NCI-H2081 treated with DMSO at 0.1 percent for 48 hours (cell line): ENCODE measurements around the gene RBM17.
"Not testable (repeated sequence)": the region's sequence is repeated elsewhere in the genome, so short reads cannot be mapped to it uniquely, and the experiment has no call there.

Experiments used
- DNase-seq: peaks from one replicate; lab custom pipeline; 2025; lab: John Stamatoyannopoulos, UW

Gene RBM17

DNA sequence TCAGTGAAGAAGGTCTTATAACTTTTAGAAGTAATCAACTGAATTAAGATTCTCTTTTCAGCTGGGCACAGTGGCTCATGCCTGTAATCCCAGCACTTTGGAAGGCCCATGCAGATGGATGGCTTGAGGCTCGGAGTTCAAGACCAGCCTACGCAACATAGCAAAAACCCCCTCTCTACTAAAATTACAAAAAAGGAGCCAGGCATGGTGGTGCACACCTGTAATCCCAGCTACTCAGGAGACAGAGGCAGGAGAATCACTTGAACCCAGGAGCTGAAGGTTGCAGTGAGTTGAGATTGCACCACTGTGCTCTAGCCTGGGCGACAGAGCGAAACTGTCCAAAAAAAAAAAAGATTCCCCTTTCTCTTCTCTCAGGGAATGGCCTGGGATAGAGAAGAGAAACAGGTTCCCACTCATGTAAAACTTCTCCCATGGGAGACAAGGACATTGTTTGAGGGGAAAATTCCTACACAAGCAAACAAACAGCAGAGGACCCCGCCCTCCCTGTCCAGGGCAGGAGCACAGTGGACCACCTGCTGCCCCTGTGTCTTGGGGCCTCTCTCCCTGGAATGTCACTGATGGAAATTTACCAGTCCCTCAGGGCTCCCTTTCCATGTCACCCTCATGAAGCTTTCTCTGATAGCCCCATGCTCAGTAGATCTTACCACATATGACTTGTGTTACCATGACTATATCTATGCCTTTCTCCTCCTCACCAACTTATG, 32.3 kb upstream of the RBM17 start:
- no peak for DNase-seq

DNA sequence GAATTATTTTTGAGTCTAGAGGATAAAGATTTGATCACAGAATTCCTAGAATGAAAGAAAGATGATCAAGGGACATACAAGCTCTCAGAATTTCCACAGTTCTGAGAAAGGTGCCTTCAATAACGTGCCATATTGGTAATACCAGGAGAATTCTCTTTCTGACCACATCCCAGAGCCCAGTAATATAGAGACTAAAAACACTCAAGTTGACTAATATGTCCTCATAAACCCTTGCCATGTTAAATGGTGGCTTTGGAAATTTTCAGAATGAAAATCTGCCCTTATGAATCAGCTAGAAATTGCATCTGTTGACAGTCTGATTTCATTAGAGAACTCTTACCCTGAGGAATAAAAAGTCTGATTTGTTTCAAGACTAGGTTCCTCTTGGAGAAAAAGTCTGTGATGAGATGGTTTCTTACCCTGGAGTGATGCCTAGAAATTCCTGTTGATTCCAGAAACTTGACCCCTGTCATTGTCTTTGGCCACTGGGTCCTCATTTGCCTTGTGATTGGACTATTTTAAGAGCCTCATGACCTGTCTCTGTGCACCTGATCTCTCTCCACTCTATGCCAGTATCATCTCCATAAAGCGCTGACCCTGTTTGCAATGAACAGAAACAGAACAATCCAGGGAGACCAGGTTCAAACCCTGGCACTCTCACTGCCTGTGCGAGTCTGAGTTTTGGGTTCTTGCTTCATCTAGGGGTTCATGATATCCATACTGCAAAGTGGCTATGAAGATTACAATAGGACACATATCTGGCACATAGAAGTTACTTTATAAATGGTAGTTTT, 30.0 kb upstream of the RBM17 start:
- DNase-seq, result no peak

DNA sequence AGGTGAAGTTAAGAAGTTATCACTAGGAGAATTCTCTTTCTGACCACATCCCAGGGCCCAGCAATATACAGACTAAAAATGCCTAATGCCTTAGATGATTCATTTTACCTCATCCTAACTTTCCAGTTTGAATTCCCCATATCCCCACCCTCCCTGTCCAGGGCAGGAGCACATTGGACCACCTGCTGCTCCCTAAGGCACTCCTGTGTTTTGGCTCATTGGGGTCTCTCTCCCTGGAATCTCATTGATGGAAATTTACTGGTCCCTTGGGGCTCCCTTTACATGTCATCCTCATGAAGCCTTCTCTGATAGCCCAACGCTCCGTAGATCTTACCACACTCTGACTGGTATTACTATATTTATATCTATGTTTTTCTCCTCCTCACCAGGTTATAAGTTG, 29.3 kb upstream of the RBM17 start:
- DNase-seq, result no peak

DNA sequence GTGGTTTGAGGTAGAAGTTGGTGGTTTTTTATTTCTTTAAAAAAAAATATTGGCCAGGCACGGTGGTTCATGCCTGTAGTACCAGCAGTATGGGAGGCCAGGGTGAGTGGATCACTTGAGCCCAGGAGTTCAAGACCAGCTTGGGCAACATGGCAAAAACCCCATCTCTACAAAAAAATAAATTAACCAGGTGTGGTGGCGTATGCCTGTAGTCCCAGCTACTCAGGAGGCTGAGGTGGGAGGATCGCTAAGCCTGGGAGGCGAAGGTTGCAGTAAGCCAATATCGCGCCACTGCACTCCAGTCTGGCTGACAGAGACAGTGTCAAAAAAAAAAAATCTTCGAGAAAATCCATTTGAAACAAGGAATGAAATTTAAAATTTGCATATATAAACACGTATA, 27.8 kb upstream of the RBM17 start:
- no peak for DNase-seq

DNA sequence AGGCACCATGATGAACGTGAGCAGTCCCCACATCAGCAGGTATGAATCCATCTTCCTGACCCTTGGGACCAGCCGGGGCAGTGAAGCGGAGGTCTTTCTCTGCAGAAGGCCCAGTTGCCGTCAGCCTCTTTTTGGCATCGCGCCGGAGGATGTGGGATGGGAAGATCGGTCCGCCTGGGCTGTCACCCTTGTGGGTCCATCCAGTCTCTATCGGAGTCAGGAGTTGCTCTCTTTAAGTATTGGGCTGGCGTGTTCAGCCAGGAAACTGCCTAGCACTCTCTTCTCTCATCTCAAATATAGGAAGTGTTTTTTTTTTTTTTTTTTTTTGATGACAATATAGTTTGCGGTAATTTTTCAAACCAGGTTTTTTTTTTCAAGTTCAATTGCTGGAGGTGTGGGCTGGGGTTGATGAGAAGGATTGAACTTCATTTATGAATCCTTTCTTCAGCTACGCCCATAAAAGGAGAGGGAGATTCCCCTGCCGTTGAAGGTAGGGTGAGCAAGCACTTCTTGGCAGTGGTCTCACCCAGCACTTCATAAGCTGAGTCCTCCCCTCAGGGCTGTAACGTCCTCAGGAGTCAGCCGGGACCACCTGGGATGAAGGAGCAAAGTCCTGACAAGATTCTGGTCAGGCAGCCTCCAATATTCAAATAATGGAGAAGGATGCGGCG, 26.6 kb upstream of the RBM17 start, which contains the start of gene IL2RA:
IL2RA (minus strand) TSS at position 267 of the 671 bp plus-strand sequence; CDS start at position 51, 216 bp downstream.
- DNase-seq, result no peak

DNA sequence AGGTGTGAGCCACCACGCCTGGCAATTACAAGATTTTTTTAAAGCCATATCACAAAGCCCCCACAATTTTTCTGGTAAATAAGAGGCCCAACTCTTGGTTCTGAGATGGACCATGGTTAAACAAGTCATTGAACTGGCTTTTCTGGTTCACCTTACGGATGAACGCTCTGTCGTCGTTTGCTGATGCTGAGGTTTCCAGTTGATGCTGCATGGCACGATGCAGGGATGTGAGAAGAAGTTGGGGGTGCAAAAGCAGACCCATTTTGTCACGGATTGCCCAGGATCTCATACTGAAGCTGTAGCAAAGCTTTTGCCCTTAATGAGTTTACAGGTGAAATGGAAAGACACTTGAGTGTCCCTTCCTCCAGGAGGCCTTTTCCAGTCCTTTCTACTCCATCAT, 24.7 kb upstream of the RBM17 start:
- DNase-seq, result no peak

DNA sequence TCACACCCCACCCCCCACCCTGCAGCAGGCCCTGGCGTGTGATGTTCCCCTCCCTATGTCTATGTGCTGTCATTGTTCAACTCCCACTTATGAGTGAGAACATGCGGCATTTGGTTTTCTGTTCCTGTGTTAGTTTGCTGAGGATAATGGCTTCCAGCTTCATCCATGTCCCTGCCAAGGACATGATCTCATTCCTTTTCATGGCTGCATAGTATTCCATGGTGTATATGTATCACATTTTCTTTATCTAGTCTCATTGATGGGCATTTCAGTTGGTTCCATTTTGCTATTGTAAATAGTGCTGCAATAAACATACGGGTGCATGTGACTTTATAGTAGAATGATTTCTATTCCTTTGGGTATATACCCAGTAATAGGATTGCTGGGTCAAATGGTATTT, 24.1 kb upstream of the RBM17 start:
- DNase-seq, result not testable (repeated sequence)

DNA sequence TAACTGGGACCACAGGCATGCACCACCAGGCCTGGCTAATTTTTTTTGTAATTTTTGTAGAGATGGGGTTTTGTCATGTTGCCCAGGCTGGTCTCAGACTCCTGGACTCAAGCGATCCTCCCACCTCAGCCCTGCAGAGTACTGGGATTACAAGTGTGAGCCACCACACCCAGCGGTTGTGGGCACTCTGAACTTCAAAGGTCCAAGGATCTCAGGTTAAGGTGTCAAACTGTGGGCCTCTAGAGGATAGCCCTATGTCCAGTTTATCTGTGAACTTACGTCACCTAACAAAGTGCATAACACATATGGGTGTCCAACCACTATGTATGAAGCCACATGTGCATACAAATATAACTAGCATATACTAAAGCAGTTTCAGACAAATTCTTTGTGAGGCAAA, 23.4 kb upstream of the RBM17 start:
- no peak for DNase-seq

DNA sequence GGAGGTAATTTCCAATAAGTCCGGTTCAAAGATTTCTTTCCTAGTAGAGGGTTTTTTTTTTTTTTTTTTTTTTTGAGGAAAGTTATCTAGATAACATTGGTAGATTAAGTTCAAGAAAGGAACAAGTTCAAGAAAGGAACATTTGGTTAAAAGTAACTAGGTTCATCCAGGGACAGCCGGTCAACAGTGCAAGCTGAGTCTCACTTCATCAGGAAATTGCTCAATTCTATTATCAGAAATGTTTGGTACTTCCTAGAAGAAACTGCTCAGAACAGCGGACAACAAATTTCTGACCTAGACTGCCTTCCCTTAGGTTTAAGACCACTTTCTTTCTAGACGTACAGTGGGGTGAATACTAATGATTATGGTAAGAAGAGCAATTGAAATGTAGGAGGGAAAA, 23.0 kb upstream of the RBM17 start:
- no peak for DNase-seq

DNA sequence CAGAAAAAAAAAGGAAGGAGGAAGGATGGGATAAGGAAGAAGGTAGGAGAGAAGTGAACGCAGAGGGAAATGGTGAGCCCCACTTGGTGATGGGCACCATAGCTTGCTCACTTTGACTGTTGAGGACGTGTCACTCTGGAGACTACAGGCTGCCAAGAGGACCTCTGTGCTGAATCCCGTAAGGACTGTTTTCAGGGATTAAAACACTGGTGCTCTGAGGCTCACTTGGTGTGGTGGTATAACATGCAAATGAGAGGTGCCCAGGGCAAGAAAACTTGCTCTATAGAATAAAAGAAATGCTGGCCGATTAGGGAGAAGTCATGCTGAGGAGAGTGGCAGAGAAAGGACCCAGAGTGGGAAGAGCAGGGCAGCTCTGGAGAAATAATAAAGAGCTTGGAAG, 21.4 kb upstream of the RBM17 start:
- no peak for DNase-seq

DNA sequence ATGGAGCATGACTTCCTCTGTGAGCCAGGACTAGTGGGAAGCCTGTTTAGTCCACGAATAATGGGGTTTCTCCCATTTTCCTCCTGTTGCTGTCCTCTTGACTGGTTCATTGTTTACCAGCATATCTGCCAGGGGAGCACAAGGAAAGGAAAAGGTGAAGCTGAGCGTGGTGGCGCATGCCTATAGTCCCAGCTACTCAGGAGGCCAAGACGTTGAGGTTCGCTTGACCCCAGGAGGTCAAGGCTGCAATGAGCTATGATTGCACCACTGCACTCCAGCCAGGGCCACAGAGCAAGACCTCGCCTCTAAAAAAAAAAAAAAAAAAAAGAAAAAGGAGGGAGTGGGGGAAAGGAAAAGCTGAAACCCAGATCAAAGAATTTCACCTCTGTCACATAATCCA, 20.8 kb upstream of the RBM17 start:
- no peak for DNase-seq

DNA sequence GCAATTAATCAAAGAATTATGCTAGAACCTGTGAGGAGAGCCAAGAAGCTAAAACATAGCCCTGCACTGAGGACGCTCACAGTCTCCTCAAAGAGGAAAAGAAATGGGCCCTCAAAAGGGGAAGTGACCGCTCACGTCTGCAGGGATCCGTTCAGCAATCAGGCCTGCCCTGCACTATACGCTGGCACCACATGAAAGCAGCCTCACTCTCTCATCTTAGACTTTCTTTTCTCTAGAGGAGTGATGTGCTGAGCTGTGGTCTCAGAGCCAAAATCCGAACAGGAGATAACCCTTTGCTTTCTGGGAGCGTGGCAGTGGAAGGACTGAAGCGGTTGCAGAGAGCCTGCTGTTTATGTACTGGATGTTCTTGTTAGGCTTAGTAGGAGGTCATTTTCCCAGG, 20.4 kb upstream of the RBM17 start:
- DNase-seq, result no peak

DNA sequence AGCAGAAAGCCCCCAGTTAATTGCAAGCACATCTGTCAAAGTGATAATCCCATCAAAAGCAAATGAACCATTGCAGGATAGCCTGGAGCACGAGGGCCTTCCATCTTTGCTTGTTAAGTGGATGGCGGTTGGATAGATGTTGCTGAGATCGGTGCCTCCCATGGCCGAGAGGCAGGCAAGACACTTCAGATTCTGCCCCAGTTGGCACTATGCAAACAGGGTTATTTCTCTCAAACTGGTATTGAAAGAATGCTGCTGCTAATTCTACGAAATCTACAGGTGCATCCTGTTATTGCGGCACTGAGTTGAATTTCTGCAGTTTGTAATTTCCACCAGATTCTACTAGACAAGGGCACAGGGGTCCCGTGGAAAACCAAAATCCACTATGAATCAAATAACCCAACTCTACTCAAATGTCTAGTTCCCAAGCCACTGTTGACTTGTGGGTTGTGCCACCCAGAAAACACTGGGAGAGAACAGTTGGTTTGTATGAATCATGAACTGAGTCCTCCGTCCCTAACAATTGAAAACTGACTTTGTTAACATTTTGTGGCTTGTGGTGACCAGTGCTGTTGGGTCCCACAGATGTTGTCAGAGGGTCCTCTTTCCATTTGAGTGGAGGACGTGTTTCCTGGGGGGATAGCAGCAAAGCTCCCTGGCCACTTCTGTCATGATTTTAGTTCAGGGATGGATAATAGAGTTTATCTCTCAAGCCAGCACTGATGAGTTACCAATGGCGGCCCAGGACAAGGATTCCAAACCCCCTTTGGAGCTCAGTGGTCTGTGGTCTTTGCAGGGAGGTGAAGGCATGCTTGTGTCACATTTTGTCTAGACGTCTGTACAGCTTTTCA, 19.5 kb upstream of the RBM17 start:
- DNase-seq, result no peak

DNA sequence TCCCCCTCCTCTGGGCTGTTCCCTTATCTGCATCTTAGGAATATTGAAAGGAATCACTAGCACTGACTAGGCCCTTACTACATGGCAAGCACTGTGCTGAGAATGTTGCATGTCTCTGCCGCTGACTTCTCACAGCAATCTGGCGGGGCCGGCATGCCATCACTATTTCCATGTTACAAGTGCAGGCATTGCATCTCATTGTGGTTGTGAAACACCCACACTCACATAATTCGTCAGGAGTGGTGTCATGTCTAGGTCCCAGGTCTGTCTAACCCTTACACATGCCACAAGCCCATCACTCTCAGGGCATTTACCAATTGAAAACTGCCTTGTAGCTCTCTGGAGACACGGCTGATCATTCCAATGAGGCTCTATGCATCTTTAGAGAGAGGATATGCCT, 18.2 kb upstream of the RBM17 start:
- no peak for DNase-seq

DNA sequence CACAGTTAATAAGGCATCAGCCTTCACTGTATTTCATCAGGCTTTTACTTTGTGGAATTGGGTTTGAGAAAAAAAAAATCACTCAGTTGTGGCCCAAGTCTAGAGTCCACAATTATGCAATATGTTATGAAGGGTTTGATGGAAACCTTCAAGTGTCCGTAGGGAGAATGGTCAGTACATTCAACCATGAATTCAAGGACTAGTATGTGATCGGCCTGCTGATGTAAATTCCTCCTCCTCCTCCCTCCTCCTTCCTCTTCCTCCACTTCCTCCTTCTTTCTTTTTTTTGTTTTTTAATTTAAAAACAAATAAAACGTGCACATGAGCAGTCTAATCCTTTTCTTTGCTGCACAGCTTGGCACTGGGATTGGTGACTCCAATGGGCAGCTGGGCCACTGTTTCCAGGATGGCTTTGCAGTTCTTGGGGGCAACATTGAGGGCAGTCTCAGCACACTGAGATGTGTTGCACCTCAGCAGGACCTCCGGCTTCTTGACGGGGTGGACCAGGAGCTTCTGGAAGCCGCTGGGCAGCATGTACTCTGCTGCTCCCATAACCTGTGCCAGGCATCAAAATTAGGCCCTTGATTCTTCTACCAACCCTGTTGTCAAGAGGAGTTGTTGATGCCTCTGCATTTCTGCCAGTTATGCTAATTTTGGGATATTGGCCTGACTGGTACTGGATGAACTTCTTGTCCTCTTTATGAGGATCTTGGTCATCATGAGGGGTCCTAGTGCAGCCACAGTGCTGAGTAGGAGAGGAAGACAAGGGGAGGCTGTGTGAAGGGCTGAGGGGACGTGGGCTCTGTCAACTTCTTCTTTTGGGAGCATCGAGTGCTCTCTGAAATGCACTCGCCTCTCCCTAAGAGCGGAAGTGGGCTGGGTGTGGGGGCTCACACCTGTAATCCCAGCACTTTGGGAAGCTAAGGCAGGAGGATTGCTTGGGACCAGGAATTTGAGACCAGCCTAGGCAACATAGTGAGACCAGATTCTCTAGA, 17.4 kb upstream of the RBM17 start:
- no peak for DNase-seq

DNA sequence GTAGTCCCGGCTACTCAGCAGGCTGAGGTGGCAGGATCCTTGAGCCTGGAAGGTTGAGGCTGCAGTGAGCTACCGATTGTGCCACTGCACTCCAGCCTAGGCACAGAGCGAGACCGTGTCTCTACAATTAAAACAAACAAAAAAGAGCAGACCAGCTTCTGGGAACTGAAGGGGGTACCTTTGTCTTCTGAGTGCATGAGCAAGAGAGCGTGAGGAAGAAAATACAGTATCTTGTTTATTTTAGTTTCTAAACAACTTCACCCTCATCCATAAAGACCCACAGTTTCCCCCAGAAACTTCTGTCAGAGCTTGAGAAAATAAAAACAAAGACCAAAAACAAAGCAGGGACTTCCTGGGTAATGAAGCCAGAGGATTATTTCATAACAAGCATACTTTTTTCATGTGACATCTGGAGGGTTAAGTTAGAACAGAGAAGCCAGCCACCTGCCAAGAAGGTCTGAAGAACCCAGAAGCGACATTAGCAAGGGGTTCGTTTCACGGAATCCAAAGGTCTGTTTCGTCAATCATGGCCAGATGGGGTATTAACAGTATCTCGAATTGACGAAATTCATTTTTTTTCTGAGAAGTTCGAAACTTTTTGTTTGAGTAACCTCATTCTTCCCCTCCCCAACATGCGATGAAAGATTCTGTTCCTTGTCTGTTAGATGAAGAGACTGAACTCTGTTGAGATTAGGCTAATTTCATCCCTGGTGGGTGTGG, 16.5 kb upstream of the RBM17 start:
- DNase-seq, result no peak

DNA sequence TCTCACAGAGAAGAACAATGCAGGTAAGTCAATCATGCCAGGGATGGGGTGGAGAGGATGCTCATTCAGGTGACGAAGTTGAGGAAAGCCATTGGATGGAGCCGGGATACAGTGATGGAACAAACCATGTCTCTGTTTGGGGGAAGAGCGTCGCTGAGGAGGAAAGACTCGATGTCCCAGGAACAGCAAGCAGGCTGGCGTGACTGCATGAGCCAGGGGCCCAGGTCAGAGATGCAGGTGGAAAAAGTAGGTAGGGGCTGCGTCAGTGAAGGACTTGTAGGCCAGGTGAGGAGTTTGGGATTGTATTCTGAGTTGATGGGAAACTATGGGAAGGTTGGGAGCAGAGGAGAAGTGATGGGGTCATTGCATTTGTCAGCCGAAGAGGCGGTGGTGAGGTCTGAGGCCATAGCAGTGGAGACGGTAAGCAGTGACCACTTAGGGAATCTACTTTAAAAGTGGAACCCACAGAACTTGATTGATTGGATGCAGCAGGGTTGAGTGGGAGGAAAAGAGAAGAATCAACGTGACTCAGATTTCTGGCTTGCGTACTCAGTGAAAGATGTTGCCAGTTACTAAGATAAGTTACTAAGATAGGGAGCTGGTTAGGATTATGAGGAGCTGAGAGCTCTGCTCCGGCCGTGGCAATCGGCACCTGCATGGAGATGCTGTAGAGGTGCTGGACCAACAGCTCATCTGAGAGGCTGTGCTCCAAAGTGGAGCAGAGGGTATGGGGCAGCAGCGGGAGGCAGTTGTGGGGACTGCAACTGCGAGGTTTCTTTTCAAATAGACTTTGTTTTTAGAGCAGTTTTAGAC, 14.1 kb upstream of the RBM17 start:
- DNase-seq, result no peak

DNA sequence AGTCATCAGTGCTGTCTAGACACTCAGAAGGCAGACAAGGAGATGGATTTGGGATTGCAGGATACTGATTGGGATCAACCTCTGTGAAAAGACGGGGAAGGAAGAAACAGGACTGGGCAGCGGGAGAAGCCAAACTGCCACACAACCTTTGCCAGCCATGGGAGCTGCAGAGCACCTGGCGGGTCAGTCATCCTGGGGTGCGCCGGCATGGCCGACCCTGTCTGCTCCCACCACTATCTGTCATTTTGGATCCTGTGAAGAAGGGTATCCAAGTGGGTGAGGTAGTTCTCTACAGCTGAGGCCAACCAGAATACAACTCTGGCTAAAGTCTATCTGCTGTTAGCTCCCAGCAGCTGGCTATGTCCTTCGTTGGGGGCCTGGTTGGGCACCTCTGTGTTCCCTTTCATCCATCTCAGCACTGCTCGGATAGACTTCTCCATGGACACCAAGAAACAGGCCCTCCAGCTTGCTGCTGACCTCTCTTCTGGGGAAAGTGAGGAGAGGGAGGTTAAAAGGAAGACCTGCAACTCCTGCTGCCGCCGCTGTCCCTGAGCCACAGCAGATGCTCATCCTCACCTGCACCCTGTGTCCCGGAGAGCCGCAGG, 11.7 kb upstream of the RBM17 start:
- no peak for DNase-seq

DNA sequence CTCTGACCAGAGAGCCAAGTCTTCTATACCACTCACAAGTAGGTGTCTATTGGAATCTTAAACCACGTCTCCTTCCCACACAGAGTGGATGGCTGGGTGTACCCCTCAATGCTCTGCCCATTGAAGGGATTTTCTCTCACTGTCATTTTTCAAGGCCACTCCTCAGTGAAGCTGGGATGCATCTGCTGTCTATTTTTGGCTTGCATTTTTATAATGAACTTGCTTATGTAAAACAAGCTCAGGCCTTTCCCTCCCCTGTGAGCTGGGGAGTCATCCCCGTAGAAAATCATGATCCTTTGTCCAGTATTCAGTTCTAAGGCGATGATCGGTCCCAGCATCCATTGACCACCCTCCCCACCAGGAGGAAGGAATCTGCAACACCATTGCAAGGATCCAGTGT, 9.8 kb upstream of the RBM17 start:
- DNase-seq, result no peak
